ENCODE data around the gene PITPNM1.
"Not testable (repeated sequence)": the region's sequence is repeated elsewhere in the genome, so short reads cannot be mapped to it uniquely, and the experiment has no call there.

The PITPNM1 gene

GRCh38 chr11:67486481-67487195, 18.5 kb downstream of the PITPNM1 start:
- Histone ChIP-seq H3K9me3 (ENCODE audit: control insufficient read depth in 2 of 2, low read length in 2 of 2) (no peaks in the 10 kb centered on the region), H3K36me3 (ENCODE audit: control insufficient read depth in 2 of 2, insufficient read depth in 2 of 2, low read length in 2 of 2) (peaks cover 4 to 24% of the 10 kb centered on the region in 2 donors), H3K27me3 (ENCODE audit: control insufficient read depth in 1 of 2, insufficient read depth in 2 of 2, low read length in 2 of 2) (no peaks in the 10 kb centered on the region), H3K4me3 (ENCODE audit: low read length in 2 of 2) (no peak overlapping the region), H3K4me1 (ENCODE audit: control insufficient read depth, insufficient read depth, low read length) (peaks cover 27% of the 10 kb centered on the region), H3K27ac (ENCODE audit: low read length) (no peak overlapping the region), H3K9ac (ENCODE audit: low read length in 2 of 2) (no peak overlapping the region)

GRCh38 chr11:67485873-67486361, 19.2 kb downstream of the PITPNM1 start:
- H3K9me3 ChIP-seq (ENCODE audit: control insufficient read depth in 2 of 2, low read length in 2 of 2); H3K4me3 ChIP-seq (ENCODE audit: low read length in 2 of 2); H3K27ac ChIP-seq (ENCODE audit: low read length); H3K27me3 ChIP-seq (ENCODE audit: control insufficient read depth in 1 of 2, insufficient read depth in 2 of 2, low read length in 2 of 2); H3K9ac ChIP-seq (ENCODE audit: low read length in 2 of 2): not testable (repeated sequence)
- Histone ChIP-seq H3K36me3 (ENCODE audit: control insufficient read depth in 2 of 2, insufficient read depth in 2 of 2, low read length in 2 of 2) (peaks cover 4 to 19% of the 10 kb centered on the region in 2 donors), H3K4me1 (ENCODE audit: control insufficient read depth, insufficient read depth, low read length) (peaks cover 21% of the 10 kb centered on the region)

GRCh38 chr11:67484847-67485311, 20.3 kb downstream of the PITPNM1 start:
- H3K9ac ChIP-seq (ENCODE audit: low read length in 2 of 2) = no peak overlapping the region
- no peak overlapping the region for H3K4me3 ChIP-seq (ENCODE audit: low read length in 2 of 2)
- peaks cover 21% of the 10 kb centered on the region for H3K4me1 ChIP-seq (ENCODE audit: control insufficient read depth, insufficient read depth, low read length)
- no peaks in the 10 kb centered on the region for H3K27me3 ChIP-seq (ENCODE audit: control insufficient read depth in 1 of 2, insufficient read depth in 2 of 2, low read length in 2 of 2)
- no peak overlapping the region for H3K27ac ChIP-seq (ENCODE audit: low read length)
- H3K36me3 ChIP-seq (ENCODE audit: control insufficient read depth in 2 of 2, insufficient read depth in 2 of 2, low read length in 2 of 2) = peaks cover 4 to 14% of the 10 kb centered on the region in 2 donors
- H3K9me3 ChIP-seq (ENCODE audit: control insufficient read depth in 2 of 2, low read length in 2 of 2) = no peaks in the 10 kb centered on the region

- Histone ChIP-seq H3K9me3 (ENCODE audit: control insufficient read depth in 2 of 2, low read length in 2 of 2) (no peaks in the 10 kb centered on the region), H3K27ac (ENCODE audit: low read length) (peak overlapping the region; percentile 76), H3K36me3 (ENCODE audit: control insufficient read depth in 2 of 2, insufficient read depth in 2 of 2, low read length in 2 of 2) (peaks cover 4 to 6% of the 10 kb centered on the region in 2 donors), H3K4me1 (ENCODE audit: control insufficient read depth, insufficient read depth, low read length) (peaks cover 21% of the 10 kb centered on the region), H3K27me3 (ENCODE audit: control insufficient read depth in 1 of 2, insufficient read depth in 2 of 2, low read length in 2 of 2) (no peaks in the 10 kb centered on the region), H3K4me3 (ENCODE audit: low read length in 2 of 2) (peak overlapping the region; percentile 65 to 91), H3K9ac (ENCODE audit: low read length in 2 of 2) (peak overlapping the region in 1 of 2 donors; percentile 52)
Observed at GRCh38 chr11:67483831-67484665, 21.1 kb downstream of the PITPNM1 start.

- Histone ChIP-seq H3K9me3 (ENCODE audit: control insufficient read depth in 2 of 2, low read length in 2 of 2) (no peaks in the 10 kb centered on the region), H3K27ac (ENCODE audit: low read length) (peak within 1 kb of the TSS; percentile 76)
Observed at GRCh38 chr11:67482827-67483798, 22.1 kb downstream of the PITPNM1 start, which contains the start of gene AIP. Gene AIP, plus strand, starts transcription at chr11:67483026. Its CDS starts 133 bp downstream, at chr11:67483159.

GRCh38 chr11:67482275-67482826, 22.8 kb downstream of the PITPNM1 start:
- Histone ChIP-seq H3K4me3 (ENCODE audit: low read length in 2 of 2) (peak overlapping the region; percentile 65 to 91), H3K9ac (ENCODE audit: low read length in 2 of 2) (peak overlapping the region; percentile 68 to 91), H3K27ac (ENCODE audit: low read length) (peak overlapping the region; percentile 76), H3K9me3 (ENCODE audit: control insufficient read depth in 2 of 2, low read length in 2 of 2) (no peaks in the 10 kb centered on the region), H3K27me3 (ENCODE audit: control insufficient read depth in 1 of 2, insufficient read depth in 2 of 2, low read length in 2 of 2) (no peaks in the 10 kb centered on the region), H3K4me1 (ENCODE audit: control insufficient read depth, insufficient read depth, low read length) (peaks cover 21% of the 10 kb centered on the region), H3K36me3 (ENCODE audit: control insufficient read depth in 2 of 2, insufficient read depth in 2 of 2, low read length in 2 of 2) (peaks cover 0 to 2% of the 10 kb centered on the region in 2 donors)

More at GRCh38 chr11:67482827-67483798, 22.1 kb downstream of the PITPNM1 start, which contains the start of gene AIP:
- peaks cover 21% of the 10 kb centered on the region for H3K4me1 ChIP-seq (ENCODE audit: control insufficient read depth, insufficient read depth, low read length)
- peak within 1 kb of the TSS; percentile 68 to 91 for H3K9ac ChIP-seq (ENCODE audit: low read length in 2 of 2)
- H3K4me3 ChIP-seq (ENCODE audit: low read length in 2 of 2) = peak within 1 kb of the TSS; percentile 65 to 91
- peaks cover 4 to 5% of the 10 kb centered on the region in 2 donors for H3K36me3 ChIP-seq (ENCODE audit: control insufficient read depth in 2 of 2, insufficient read depth in 2 of 2, low read length in 2 of 2)
- no peaks in the 10 kb centered on the region for H3K27me3 ChIP-seq (ENCODE audit: control insufficient read depth in 1 of 2, insufficient read depth in 2 of 2, low read length in 2 of 2)

- H3K36me3 ChIP-seq (ENCODE audit: control insufficient read depth in 2 of 2, insufficient read depth in 2 of 2, low read length in 2 of 2); H3K4me1 ChIP-seq (ENCODE audit: control insufficient read depth, insufficient read depth, low read length); H3K27me3 ChIP-seq (ENCODE audit: control insufficient read depth in 1 of 2, insufficient read depth in 2 of 2, low read length in 2 of 2); H3K4me3 ChIP-seq (ENCODE audit: low read length in 2 of 2); H3K9ac ChIP-seq (ENCODE audit: low read length in 2 of 2); H3K9me3 ChIP-seq (ENCODE audit: control insufficient read depth in 2 of 2, low read length in 2 of 2); H3K27ac ChIP-seq (ENCODE audit: low read length): not testable (repeated sequence)
Observed at GRCh38 chr11:67477344-67478050, 27.7 kb downstream of the PITPNM1 start.

- not testable (repeated sequence) for H3K9me3 ChIP-seq (ENCODE audit: control insufficient read depth in 2 of 2, low read length in 2 of 2); H3K4me3 ChIP-seq (ENCODE audit: low read length in 2 of 2); H3K27me3 ChIP-seq (ENCODE audit: control insufficient read depth in 1 of 2, insufficient read depth in 2 of 2, low read length in 2 of 2); H3K9ac ChIP-seq (ENCODE audit: low read length in 2 of 2); H3K4me1 ChIP-seq (ENCODE audit: control insufficient read depth, insufficient read depth, low read length); H3K36me3 ChIP-seq (ENCODE audit: control insufficient read depth in 2 of 2, insufficient read depth in 2 of 2, low read length in 2 of 2); H3K27ac ChIP-seq (ENCODE audit: low read length)
Observed at GRCh38 chr11:67476692-67477091, 28.5 kb downstream of the PITPNM1 start.

GRCh38 chr11:67472882-67473281, 32.3 kb downstream of the PITPNM1 start:
- H3K27ac ChIP-seq (ENCODE audit: low read length) = no peak overlapping the region
- no peaks in the 10 kb centered on the region for H3K9me3 ChIP-seq (ENCODE audit: control insufficient read depth in 2 of 2, low read length in 2 of 2)
- H3K4me3 ChIP-seq (ENCODE audit: low read length in 2 of 2) = no peak overlapping the region
- H3K36me3 ChIP-seq (ENCODE audit: control insufficient read depth in 2 of 2, insufficient read depth in 2 of 2, low read length in 2 of 2) = no peaks in the 10 kb centered on the region
- H3K4me1 ChIP-seq (ENCODE audit: control insufficient read depth, insufficient read depth, low read length) = peaks cover 11% of the 10 kb centered on the region
- H3K9ac ChIP-seq (ENCODE audit: low read length in 2 of 2) = no peak overlapping the region
- no peaks in the 10 kb centered on the region for H3K27me3 ChIP-seq (ENCODE audit: control insufficient read depth in 1 of 2, insufficient read depth in 2 of 2, low read length in 2 of 2)

Data from stomach smooth muscle (tissue), 2 donors.